Loucy (cell line): ENCODE results near the gene E2F1.

Experiments used
- CTCF ChIP-seq: fragments of 200-600 bp; sonication (generic); conservative IDR thresholded peaks from 2 replicates; pipeline ENCODE4 v1.5.1; 2014; ENCODE audit warnings: mild to moderate bottlenecking, antibody characterized with exemption, low read length
- EZH2phosphoT487 ChIP-seq: fragments of 200-600 bp; IDR thresholded peaks from 2 replicates; pipeline ENCODE4 v1.6.1; 2018; ENCODE audit warnings: antibody characterized with exemption, mild to moderate bottlenecking, moderate library complexity, borderline replicate concordance

DNA sequence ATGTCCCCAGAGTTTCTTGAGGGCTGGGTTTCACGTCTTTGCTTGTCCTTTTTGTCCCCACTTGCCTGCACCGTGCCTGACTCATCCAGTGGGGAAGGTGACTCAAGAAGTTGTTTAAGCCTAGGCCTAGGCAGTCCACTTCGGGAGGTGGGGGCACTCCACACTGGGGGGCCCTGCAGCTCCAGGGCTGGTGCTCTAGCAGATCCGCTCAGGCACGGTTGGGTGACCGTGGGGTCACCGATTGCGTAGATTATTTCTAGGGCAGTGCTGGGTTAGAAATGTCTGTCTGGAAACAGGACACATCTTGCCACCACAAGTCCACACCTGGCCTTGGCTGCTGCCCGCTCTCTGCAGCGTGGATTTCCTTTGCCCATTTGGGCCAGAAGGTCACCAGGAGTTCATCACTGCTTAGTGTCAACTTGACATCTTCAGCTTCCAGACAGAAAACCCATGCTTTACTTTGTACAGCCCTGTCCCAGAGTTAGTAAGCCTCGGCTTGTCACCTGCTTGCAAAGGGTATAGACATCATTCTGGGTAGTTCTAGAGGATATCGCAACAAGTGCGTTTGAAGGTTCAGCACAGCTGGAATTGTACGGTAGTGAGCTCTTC is 37.7 kb downstream of the E2F1 start:
- TF ChIP-seq CTCF (no peak), EZH2phosphoT487 (no peak)
